SIG-M5 treated with dmso at 0.1 percent for 504 hours (cell line): ENCODE data around the gene CXCL11.
"Not testable (repeated sequence)": the region's sequence is repeated elsewhere in the genome, so short reads cannot be mapped to it uniquely, and the experiment has no call there.

Experiments used
- DNase-seq: peaks from one replicate; lab custom pipeline; 2025; ENCODE audit not compliant: unreplicated experiment; lab: John Stamatoyannopoulos, UW

CXCL11 gene

DNA sequence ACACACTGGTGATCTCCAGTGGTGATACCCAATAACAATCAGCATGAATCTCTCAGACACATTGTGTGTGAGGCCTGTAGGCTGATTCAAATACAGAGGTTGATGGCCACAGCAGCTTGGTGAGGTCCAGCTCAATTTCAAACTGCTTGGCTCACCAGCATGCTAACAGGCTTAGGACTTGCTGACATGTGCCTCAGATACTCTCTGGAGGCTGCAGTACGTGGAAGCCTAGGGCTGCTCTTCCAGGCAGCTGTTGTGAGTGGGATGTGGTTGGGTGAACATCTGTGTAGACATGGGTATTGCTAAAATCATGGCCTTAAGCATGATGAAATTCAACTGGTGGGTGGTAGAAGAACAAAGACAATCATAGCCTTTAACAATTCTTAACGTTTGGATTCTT, 32.8 kb downstream of the CXCL11 start:
- DNase-seq, result peak; percentile 78

DNA sequence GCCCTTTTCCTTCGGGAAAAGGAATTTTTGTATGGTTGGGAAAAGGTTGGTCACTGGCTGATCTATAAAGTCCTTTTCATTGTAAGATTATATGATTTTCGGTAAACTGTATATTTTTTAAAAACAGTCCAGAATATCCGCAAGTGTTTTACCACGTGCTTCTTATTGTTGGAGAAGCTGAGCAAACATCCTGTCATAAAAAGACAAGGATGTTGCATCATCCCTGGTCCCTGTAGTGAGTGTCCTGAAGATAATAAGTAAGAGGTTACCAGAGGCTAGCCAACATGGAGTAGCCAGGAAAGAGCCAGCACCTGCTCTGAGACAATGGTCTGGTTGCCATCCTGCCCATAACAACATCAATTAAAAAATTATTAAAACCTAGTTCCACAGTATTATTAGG, 33.7 kb downstream of the CXCL11 start:
- DNase-seq, result peak; percentile 62

DNA sequence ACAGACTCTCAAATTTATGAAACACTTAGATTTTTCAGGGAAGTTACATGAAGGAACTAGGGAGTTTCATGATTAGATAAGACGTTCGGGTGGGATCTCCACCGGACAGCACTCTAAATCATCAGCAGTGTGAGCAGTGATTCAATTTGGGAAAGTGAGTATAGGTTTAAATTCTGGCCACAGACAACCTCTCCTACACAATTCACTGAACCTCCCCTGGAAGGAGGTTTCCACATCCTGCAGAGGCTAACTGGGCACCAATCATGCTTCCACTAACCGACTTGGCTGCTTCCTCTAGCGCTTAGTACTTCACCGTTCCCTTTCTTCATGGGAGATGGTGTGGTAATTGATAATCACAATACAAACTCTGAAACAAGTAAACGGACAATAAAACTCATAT, 34.2 kb downstream of the CXCL11 start:
- DNase-seq, result peak; percentile 32

GRCh38 chr4:76000279-76000678, 35.6 kb downstream of the CXCL11 start:
- DNase-seq, result no peak

DNA sequence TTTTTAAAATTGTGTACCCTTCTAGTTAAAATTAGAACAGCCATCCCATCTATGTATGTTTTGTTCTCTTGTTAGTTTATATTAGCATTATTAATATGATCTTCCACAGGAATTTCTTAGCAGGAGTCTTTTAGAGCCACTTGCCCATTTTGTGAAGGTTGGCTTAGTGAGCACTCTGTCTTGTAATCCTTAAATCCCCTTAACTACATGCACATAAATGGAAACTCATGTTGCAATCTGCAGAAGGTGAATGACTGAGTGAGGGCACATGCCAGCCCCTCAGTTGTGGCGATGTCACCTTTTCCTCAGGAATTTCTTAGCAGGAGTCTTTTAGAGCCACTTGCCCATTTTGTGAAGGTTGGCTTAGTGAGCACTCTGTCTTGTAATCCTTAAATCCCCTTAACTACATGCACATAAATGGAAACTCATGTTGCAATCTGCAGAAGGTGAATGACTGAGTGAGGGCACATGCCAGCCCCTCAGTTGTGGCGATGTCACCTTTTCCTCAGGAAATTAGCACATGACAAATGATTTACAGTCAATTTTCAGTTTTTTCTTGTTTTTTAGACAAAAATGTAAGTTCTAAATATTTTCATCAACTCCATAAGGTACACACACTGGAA, 37.2 kb downstream of the CXCL11 start:
- not testable (repeated sequence) for DNase-seq

DNA sequence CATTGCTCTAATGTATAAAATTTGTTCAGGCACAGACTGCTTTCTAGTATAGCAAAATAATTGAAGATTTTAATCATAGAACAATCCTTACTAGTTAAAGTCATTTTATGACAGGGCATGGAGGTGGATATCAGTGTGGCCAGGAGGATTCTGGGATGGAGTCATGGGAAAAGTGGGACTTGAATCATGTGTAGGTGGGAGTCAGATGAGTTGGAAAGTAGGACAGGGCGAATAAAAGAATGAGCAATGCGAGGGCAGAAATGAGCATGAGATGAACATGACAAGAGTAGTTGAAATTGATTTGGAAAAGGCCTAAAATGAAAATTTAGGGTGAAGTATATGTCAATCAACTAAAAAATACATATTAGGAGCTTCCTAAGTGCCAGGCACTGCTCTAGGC, 37.9 kb downstream of the CXCL11 start:
- DNase-seq, result no peak

DNA sequence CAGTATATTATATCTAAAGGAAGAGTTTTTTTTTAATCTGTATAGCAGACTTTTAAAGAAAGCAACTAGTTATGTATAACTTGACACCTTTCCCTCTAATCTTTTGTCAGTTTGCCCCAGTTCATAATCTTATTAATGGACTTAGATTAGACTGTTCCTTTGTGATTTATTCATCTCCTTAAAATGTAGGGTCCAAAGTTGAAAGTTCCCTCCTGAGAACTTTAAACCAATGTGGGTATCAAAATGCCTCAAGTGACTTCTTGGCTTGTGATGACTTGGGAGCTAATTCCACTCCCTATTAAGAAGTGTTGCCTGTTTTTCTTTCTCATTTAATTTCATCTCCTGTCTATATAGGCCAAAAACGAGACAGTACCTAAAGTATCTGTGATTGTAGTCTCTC, 38.8 kb downstream of the CXCL11 start:
- DNase-seq, result no peak

DNA sequence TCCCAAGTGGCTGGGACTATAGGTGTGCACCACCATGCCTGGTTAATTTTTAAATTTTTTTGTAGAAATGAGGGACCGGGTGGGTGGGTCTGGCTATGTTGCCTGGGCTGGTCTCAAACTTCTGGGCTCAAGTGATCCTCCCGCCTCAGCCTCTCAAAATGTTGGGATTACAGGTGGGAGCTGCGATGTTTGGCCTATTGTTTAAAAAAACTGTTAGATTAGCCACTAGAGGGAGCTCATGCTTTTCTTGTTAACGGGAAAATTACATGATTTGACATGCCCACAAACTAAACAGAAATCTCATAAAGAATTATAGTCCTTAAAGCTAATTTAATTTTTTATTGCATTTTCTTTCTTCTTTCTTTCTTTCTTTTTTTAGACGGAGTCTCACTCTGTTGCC, 40.1 kb downstream of the CXCL11 start:
- peak; percentile 69 for DNase-seq

- DNase-seq, result no peak
Observed at GRCh38 chr4:75992462-75992861, 43.4 kb downstream of the CXCL11 start.

DNA sequence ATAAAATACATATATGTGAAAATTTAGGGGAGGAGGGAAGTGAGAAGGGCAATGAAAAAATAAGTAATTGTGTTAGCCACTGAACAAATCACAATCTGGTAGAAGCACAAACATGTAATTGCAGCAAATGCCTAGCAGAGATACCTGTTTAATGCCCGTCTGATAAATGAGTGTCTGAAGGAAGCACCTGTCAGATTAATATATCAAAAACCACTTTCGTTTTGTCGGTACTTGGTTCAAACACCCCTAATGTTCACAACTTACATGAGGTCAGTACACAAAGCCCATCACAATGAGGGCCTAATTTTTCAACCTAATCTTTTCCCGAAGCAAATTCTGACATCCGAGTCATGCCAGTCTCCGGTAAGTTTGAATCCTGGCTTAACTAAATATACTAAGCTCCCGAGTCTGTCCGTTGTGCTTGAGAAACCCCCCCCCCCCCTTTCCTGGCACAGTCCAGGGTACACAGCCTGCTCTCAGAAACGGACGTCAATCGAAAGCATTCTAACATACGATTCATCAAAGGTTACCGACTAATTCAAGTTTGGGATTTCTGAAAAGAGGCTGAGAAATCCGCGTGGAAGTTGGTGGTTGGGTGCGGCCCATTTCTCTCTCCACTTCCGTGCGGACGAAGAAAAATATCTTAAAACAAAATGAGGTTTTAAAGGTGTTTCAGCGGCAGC, 45.9 kb downstream of the CXCL11 start:
- no peak for DNase-seq

DNA sequence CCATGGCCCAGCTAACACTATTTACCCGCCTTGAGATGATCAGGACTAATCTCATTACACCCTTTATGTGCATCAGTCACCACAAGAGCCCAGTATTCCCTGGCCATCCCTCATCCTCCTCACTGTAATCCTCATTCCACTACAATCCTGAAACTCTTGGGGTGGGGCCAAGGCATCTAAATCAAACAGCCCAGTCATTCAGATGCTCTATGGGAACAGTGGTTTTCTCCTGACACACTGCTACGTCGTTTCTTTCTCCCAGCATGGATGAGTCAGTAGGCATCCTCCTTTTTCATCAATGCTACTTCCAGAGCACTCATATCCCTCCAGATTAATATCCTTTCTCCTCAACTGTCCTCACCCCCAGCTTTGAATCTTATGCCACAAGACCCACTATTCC, 50.8 kb downstream of the CXCL11 start:
- no peak for DNase-seq
